Activated CD4-positive, alpha-beta memory T cell treated with anti-CD3 and anti-CD28 coated beads, Interleukin-2, amount 10 ng/mL, durations not matched to agents 7 days and 5 days (primary cell): ENCODE data around the gene PET100. TPM values are rescaled to one million over a fixed set of nuclear protein-coding genes. Genes with fewer than 3 reads are reported as not detected.

Experiments
- CTCF ChIA-PET: fragments of 350-600 bp; sonication (Branson Sonifier 250); formaldehyde crosslinking; loops from one replicate; lab custom pipeline; 2021; ENCODE audit warnings: antibody characterized with exemption, inconsistent platforms; lab: Charles Lee
- POLR2A ChIA-PET: fragments of 350-600 bp; sonication (Branson Sonifier 250); formaldehyde crosslinking; loops from one replicate; lab custom pipeline; 2021; ENCODE audit warnings: antibody characterized with exemption; lab: Charles Lee
- DNase-seq: peaks from one replicate; pipeline ENCODE4 v3.0.0-alpha.2; 2020
- H3K27ac Mint-ChIP-seq: one replicate; pipeline ENCODE4 v1.8.0; 2021; ENCODE audit warnings: mild to moderate bottlenecking, mixed read lengths
- H3K27me3 Mint-ChIP-seq: one replicate; pipeline ENCODE4 v1.8.0; 2021; ENCODE audit warnings: mixed read lengths
- H3K36me3 Mint-ChIP-seq: one replicate; pipeline ENCODE4 v1.8.0; 2021; ENCODE audit warnings: low read depth, mixed read lengths
- H3K4me1 Mint-ChIP-seq: one replicate; pipeline ENCODE4 v1.8.0; 2021; ENCODE audit warnings: mixed read lengths
- H3K4me3 Mint-ChIP-seq: one replicate; pipeline ENCODE4 v1.8.0; 2021; ENCODE audit warnings: mild to moderate bottlenecking, mixed read lengths
- H3K9me3 Mint-ChIP-seq: one replicate; pipeline ENCODE4 v1.8.0; 2021; ENCODE audit warnings: mixed read lengths
- total RNA-seq, 2 experiments: library from RNA; stranded (reverse); gene quantifications; one replicate each; pipeline ENCODE4 v1.2.3, GENCODE V29; 2021

Gene PET100
- total RNA-seq, 2 experiments from 2014 or later: 123 to 136 TPM

DNA sequence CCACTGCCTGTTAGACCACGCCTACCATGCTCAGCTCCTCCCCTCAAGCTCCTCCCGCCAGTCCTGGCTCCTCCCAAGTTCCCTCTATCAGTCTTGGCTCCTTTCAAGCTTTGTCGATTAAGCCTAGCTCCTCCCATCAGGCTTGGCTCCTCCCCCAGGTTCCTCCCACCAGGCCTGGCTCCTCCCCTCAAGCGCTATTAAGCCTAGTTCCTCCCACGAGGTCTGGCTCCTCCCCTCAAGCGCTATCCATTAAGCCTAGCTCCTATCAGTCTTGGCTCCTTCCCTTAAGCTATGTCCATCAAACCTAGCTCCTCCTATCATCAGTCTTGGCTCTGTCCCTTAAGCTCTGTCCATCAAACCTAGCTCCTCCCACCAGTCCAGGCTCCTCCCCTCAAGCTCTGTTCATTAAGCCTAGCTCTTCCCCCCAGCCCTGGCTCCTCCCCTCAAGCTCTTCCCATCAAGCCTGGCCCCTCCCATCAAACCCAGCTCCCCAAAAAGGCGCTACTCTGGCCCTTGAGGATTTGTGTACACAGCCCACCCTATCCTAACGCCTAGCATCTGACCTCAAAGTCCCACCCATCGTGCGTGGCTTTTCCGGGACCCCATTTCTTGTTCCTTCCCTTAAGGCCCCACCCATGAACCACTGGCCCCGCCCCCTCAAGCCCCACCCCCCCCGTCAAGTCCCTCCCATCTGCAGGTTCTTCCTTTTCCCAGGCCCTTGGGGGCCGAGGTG is 23.9 kb upstream of the PET100 start:
- Mint-ChIP-seq H3K4me3 (no peak overlapping the region), H3K27ac (no peak overlapping the region), H3K36me3 (no peaks in the 10 kb centered on the region), H3K9me3 (no peaks in the 10 kb centered on the region), H3K4me1 (no peaks in the 10 kb centered on the region), H3K27me3 (peaks cover 6% of the 10 kb centered on the region)
- DNase-seq: peak; percentile 35
- ChIA-PET CTCF (interaction anchor here (1.3 kb wide), 1 partner anchor 37 kb away, joined by 9 read pairs; no protein-coding TSS in a partner anchor), POLR2A (interaction anchor here (1.2 kb wide), 1 partner anchor 9 kb away, joined by 4 read pairs; no protein-coding TSS in a partner anchor)

DNA sequence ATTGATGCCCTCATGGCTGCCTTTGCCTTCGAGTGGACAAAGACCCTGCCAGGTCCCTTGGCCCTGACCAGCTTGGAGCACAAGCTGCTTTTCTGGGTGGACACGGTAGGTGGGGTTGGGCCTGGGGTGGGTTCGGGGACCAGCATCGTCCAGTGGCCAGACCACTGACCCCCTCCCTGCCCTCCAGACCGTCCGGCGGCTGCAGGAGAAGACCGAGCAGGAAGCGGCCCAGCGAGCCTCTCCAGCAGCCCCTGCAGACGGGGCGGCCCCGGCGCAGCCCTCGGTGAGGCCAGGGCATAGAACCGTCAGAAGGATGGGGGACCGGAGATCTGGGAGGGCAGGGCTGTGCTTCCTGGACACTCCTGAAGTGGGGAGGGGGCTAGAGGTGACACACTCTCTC is 23.3 kb upstream of the PET100 start:
- Mint-ChIP-seq H3K27me3 (peaks cover 6% of the 10 kb centered on the region), H3K4me1 (no peaks in the 10 kb centered on the region), H3K4me3 (no peak overlapping the region), H3K27ac (no peak overlapping the region), H3K9me3 (no peaks in the 10 kb centered on the region), H3K36me3 (no peaks in the 10 kb centered on the region)
- ChIA-PET POLR2A (interaction anchor here (1.2 kb wide), 1 partner anchor 9 kb away, joined by 4 read pairs; no protein-coding TSS in a partner anchor), CTCF (interaction anchor here (1.3 kb wide), 1 partner anchor 38 kb away, joined by 9 read pairs; no protein-coding TSS in a partner anchor)
- no peak for DNase-seq

DNA sequence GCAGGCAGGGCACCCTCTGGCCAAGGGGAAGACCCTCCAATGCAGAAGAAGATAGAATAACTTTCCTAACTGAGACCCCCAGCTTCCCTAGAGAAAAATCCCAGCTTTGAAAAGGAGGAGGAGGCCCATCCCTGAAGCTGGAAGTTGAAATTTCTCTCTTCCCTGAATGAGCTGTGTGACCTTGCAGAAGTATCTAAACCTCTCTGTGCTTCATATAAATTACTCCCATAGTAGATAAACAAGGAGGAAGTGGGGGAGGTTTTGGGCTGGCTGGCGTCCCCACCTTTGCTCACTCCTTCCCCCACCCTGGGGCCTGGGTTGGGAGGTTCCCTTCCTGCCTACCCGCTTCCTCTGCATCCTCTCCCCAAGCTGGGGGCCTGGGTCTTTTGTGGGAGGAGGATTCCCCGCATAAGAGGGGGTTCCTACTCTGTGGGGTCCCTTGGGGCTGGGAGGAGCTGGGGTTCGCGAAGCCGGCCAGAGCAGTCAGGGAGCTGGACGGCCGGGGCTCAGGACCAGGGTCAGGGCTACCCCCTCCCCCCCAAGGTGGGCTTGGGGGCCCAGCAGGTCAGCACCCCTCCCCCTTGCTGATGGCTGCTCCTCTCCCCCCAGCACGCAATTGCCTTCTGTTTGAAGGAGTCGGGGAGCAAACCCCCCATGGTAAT is 22.2 kb upstream of the PET100 start:
- no peaks in the 10 kb centered on the region for H3K9me3 Mint-ChIP-seq
- POLR2A ChIA-PET: interaction anchor here (1.7 kb wide), 1 partner anchor 22 kb away, joined by 4 read pairs; the partner anchor contains the start of genes PET100 and XAB2
- CTCF ChIA-PET: no interaction called here

DNA sequence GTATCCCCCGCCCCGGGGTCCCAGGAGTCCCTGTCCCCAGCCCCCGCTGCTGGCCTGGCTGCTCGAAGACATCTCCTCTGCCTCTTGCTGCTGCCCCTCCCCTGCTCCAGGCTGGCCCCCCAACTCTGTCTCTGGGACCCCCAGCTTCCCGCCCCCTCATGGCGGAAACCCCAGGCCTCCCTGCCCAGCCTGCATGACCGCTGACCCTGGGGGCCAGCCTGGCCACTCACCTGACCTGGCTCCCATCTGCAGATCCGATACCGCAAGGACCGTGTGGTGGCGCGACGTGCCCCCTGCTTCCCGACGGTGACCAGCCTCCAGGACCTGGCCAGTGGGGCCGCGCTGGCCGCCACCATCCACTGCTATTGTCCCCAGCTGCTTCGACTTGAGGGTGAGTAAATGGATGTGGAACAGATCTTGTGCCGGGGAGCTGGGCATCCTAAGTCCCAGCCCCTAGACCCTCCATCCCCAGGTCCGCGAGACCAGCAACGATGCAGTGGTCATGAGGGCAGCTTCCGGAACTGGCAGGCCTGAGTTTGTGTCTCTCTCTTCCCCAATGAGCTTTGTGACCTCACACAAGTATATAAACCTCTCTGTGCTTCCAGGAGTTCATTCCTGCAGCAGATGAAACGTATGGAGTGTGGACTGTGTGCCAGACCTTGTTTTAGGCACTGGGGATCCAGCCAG is 21.6 kb upstream of the PET100 start:
- no peaks in the 10 kb centered on the region for H3K9me3 Mint-ChIP-seq
- H3K36me3 Mint-ChIP-seq: no peaks in the 10 kb centered on the region
- peaks cover 3% of the 10 kb centered on the region for H3K27me3 Mint-ChIP-seq
- H3K4me1 Mint-ChIP-seq: no peaks in the 10 kb centered on the region
- ChIA-PET POLR2A (interaction anchor here (1.7 kb wide), 1 partner anchor 22 kb away, joined by 4 read pairs; the partner anchor contains the start of genes PET100 and XAB2), CTCF (interaction anchor here (0.7 kb wide), 1 partner anchor 244 kb away, joined by 3 read pairs; no protein-coding TSS in a partner anchor)
- no peak overlapping the region for H3K4me3 Mint-ChIP-seq
- no peak for DNase-seq
- no peak overlapping the region for H3K27ac Mint-ChIP-seq

More for the DNA sequence above, 22.2 kb upstream of the PET100 start:
- Mint-ChIP-seq H3K4me1 (no peaks in the 10 kb centered on the region), H3K27me3 (peaks cover 3% of the 10 kb centered on the region), H3K27ac (no peak overlapping the region), H3K36me3 (no peaks in the 10 kb centered on the region), H3K4me3 (no peak overlapping the region)
- no peak for DNase-seq

DNA sequence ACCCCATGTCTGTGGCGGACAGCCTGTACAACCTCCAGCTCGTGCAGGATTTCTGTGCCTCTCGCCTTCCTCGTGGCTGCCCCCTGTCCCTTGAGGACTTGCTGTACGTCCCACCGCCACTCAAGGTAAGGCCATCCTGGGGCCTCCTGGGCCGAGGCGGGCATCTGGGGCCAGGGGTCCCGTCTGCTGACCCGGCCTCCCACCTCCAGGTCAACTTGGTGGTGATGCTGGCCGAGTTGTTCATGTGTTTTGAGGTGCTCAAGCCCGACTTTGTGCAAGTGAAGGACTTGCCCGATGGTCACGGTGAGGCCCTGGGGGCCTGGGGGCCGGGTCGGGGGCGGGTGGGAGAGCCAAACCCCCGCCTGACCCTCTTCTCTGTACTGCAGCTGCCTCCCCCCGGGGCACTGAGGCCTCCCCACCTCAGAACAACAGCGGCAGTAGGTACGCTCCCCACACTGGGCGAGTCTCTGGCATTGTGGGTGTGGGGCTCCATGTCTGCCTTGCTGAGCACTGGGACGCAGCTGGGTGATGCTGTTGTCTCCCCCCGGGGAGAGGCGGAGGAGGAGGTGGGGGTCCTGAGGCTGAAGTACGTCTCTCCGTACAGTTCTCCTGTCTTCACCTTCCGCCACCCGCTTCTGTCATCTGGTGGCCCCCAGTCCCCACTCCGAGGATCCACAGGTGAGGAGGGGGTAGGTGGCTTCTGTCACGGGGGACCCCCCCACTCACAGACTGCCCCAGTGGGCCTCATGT is 18.9 kb upstream of the PET100 start:
- no peaks in the 10 kb centered on the region for H3K4me1 Mint-ChIP-seq
- no peak for DNase-seq
- no peaks in the 10 kb centered on the region for H3K9me3 Mint-ChIP-seq
- no peaks in the 10 kb centered on the region for H3K36me3 Mint-ChIP-seq
- ChIA-PET POLR2A (no interaction called here), CTCF (no interaction called here)
- no peak overlapping the region for H3K27ac Mint-ChIP-seq
- no peak overlapping the region for H3K4me3 Mint-ChIP-seq
- H3K27me3 Mint-ChIP-seq: no peaks in the 10 kb centered on the region

DNA sequence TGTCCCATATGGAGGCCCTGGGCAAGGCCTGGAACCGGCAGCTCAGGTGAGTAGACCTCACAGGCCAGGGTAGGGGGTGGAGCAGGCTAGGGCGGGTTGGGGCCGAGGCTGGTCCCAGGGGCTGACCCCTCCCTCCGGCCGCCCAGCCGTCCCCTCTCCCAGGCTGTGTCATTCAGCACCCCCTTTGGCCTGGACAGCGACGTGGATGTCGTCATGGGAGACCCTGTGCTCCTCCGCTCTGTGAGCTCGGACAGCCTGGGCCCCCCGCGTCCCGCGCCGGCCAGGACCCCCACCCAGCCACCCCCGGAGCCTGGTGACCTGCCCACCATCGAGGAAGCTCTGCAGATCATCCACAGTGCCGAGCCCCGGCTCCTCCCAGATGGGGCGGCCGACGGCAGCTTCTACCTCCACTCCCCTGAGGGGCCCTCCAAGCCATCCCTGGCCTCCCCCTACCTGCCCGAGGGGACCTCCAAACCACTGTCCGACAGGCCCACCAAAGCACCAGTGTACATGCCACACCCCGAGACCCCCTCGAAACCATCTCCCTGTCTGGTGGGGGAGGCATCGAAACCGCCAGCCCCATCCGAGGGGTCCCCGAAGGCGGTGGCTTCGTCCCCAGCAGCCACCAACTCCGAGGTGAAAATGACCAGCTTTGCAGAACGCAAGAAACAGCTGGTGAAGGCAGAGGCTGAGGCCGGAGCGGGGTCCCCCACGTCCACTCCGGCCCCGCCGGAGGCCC is 17.9 kb upstream of the PET100 start:
- H3K27me3 Mint-ChIP-seq: no peaks in the 10 kb centered on the region
- no peak for DNase-seq
- H3K4me1 Mint-ChIP-seq: no peaks in the 10 kb centered on the region
- no peaks in the 10 kb centered on the region for H3K36me3 Mint-ChIP-seq
- no peak overlapping the region for H3K4me3 Mint-ChIP-seq
- ChIA-PET POLR2A (no interaction called here), CTCF (no interaction called here)
- H3K9me3 Mint-ChIP-seq: no peaks in the 10 kb centered on the region
- H3K27ac Mint-ChIP-seq: no peak overlapping the region

DNA sequence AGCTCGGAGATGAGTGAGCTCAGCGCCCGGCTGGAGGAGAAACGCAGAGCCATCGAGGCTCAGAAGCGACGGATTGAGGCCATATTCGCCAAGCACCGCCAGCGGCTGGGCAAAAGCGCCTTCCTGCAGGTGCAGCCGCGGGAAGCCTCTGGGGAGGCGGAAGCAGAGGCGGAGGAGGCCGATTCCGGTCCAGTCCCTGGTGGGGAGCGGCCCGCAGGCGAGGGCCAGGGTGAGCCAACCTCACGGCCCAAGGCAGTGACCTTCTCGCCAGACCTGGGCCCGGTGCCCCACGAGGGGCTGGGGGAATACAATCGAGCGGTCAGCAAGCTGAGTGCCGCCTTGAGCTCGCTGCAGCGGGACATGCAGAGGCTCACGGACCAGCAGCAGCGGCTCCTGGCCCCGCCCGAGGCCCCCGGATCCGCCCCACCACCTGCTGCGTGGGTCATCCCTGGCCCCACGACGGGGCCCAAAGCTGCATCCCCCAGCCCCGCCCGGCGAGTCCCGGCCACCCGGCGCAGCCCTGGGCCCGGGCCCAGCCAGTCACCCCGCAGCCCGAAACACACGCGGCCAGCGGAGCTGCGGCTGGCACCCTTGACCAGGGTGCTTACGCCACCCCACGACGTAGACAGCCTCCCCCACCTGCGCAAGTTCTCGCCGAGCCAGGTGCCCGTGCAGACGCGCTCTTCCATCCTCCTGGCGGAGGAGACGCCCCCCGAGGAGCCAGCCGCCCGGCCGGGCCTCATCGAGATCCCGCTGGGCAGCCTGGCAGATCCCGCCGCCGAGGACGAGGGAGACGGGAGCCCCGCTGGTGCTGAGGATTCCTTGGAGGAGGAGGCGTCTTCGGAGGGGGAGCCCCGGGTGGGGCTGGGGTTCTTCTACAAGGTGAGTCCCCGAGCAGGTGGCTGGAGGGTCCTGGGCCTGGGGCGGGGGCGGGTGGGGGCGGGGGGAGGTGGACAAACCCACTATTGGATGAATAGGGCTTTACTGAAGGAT is 17.0 kb upstream of the PET100 start:
- Mint-ChIP-seq H3K27me3 (no peaks in the 10 kb centered on the region), H3K27ac (no peak overlapping the region), H3K4me3 (no peak overlapping the region), H3K36me3 (no peaks in the 10 kb centered on the region), H3K4me1 (no peaks in the 10 kb centered on the region), H3K9me3 (no peaks in the 10 kb centered on the region)
- ChIA-PET POLR2A (no interaction called here), CTCF (no interaction called here)
- DNase-seq: no peak

DNA sequence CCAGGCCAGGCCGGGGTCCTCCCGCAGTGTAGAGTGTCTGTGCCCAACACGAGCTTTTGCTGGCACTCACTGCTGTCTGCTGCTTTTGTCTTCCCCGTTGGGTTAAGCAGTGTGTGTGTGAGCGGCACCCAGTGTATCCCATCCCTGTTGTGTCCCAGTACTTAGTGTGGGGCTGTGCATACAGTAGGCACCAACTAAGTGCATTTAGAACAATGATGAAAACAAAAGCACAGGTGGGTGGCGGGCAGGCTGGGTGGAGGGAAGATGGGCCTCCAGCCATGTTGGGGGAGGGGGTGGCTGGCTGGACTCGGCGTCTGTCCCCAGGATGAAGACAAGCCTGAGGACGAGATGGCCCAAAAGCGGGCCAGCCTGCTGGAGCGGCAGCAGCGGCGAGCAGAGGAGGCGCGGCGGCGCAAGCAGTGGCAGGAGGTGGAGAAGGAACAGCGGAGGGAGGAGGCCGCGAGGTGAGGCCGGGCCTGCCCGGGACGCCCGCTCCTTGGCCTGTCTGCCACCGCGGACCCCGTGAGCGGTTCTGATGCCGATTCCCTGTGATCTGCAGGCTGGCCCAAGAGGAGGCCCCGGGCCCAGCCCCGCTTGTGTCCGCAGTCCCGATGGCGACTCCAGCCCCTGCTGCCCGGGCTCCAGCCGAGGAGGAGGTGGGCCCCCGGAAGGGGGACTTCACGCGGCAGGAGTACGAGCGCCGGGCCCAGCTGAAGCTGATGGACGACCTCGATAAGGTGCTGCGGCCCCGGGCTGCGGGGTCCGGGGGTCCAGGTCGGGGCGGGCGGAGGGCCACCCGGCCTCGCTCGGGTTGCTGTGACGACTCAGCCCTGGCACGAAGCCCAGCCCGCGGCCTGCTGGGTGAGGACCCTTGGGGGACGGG is 14.5 kb upstream of the PET100 start:
- CTCF ChIA-PET: no interaction called here
- POLR2A ChIA-PET: no interaction called here

DNA sequence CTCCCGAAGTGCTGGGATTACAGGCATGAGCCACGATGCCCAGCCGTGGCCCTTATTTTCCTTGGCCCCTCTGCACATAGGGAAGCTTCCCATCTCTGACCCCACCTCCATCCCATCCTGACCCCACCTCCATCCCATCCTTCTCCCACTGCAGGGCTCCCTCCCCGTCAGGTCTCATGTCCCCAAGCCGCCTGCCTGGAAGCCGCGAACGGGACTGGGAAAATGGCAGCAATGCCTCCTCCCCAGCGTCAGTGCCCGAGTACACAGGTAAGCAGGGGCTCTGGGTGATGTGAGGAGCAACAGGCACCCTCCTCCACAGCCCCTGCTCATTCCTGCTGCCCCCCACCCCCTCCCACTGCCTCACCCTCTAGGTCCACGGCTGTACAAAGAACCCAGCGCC is 12.4 kb upstream of the PET100 start:
- ChIA-PET POLR2A (no interaction called here), CTCF (no interaction called here)
- Mint-ChIP-seq H3K4me3 (no peak overlapping the region), H3K9me3 (no peaks in the 10 kb centered on the region), H3K27ac (no peak overlapping the region), H3K4me1 (no peaks in the 10 kb centered on the region), H3K36me3 (peaks cover 13% of the 10 kb centered on the region), H3K27me3 (no peaks in the 10 kb centered on the region)
- DNase-seq: no peak

More for the DNA sequence above, 14.5 kb upstream of the PET100 start:
- DNase-seq: no peak
- Mint-ChIP-seq H3K36me3 (peaks cover 6% of the 10 kb centered on the region), H3K4me3 (no peak overlapping the region), H3K9me3 (no peaks in the 10 kb centered on the region), H3K4me1 (no peaks in the 10 kb centered on the region), H3K27me3 (no peaks in the 10 kb centered on the region), H3K27ac (no peak overlapping the region)

DNA sequence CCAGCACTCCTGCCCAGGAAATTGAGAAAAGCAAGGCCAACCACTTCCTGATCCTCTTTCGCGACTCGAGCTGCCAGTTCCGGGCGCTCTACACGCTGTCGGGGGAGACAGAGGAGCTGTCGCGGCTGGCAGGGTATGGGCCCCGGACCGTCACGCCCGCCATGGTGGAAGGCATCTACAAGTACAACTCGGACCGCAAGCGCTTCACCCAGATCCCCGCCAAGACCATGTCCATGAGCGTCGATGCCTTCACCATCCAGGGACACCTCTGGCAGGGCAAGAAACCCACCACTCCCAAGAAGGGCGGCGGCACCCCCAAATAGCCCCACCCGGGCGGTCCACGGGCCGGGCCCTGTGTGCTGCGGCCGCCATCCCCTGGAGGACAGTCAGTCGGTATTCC is 11.9 kb upstream of the PET100 start:
- Mint-ChIP-seq H3K27me3 (no peaks in the 10 kb centered on the region), H3K4me3 (no peak overlapping the region), H3K9me3 (no peaks in the 10 kb centered on the region), H3K36me3 (peaks cover 16% of the 10 kb centered on the region), H3K4me1 (no peaks in the 10 kb centered on the region), H3K27ac (no peak overlapping the region)
- ChIA-PET POLR2A (interaction anchor here (1.4 kb wide), 1 partner anchor 12 kb away, joined by 5 read pairs; the partner anchor contains the start of genes PET100 and XAB2), CTCF (no interaction called here)
- no peak for DNase-seq
